Endothelial cell of umbilical vein (primary cell): ENCODE data around the gene ABCD1.

ENCODE experiments used
- CTCF ChIP-seq, 2 donors: IDR thresholded peaks; 1 replicate in 1 of 2; 2 replicates in 1 of 2; pipeline ENCODE4 v1.5.1; 2011; ENCODE audit warnings: low read length in 2 of 2, mild to moderate bottlenecking in 2 of 2, moderate library complexity in 2 of 2, control low read depth in 1 of 2, inconsistent platforms in 1 of 2, low read depth in 1 of 2; ENCODE audit not compliant: insufficient read depth in 1 of 2; ENCODE audit errors: extremely low read depth in 1 of 2
- EZH2 ChIP-seq: IDR thresholded peaks from 2 replicates; pipeline ENCODE4 v1.6.1; 2012; ENCODE audit warnings: borderline replicate concordance, low read depth, mild to moderate bottlenecking, moderate library complexity, low read length, inconsistent platforms; ENCODE audit not compliant: severe bottlenecking
- GATA2 ChIP-seq: IDR thresholded peaks from 2 replicates; pipeline ENCODE4 v1.7.0; 2011; ENCODE audit warnings: low read depth, mild to moderate bottlenecking, moderate library complexity, mixed read lengths, low read length; ENCODE audit not compliant: insufficient read length, insufficient read depth
- JUN ChIP-seq: IDR thresholded peaks from 2 replicates; pipeline ENCODE4 v1.6.1; 2011; ENCODE audit warnings: borderline replicate concordance, low read depth; ENCODE audit not compliant: insufficient read length, insufficient read depth
- MAX ChIP-seq: IDR thresholded peaks from 2 replicates; pipeline ENCODE4 v1.6.1; 2011; ENCODE audit not compliant: insufficient read depth, insufficient read length
- MYC ChIP-seq: IDR thresholded peaks from one replicate; pipeline ENCODE4 v1.6.1; 2011; ENCODE audit warnings: mild to moderate bottlenecking, low read depth, low read length
- POLR2A ChIP-seq: IDR thresholded peaks from 2 replicates; pipeline ENCODE4 v1.6.1; 2012; ENCODE audit warnings: low read depth, mild to moderate bottlenecking, control low read depth, low read length
- POLR2AphosphoS5 ChIP-seq: IDR thresholded peaks from 2 replicates; pipeline ENCODE4 v1.6.1; 2012; ENCODE audit warnings: low read depth, mild to moderate bottlenecking, control low read depth, low read length, moderate library complexity; ENCODE audit not compliant: insufficient read depth

GRCh38 chrX:153765138-153766079 lies 40.8 kb downstream of the ABCD1 start:
- TF ChIP-seq POLR2AphosphoS5: peak; percentile 52
- no peak for TF ChIP-seq POLR2A
- TF ChIP-seq CTCF (IDR thresholded peaks at IDR 0.05; ENCODE audit: extremely low read depth in 1 of 2, insufficient read depth in 1 of 2, low read depth in 1 of 2, low read length in 2 of 2): no peak
- no peak for TF ChIP-seq GATA2
- TF ChIP-seq EZH2: no peak
- TF ChIP-seq MAX: no peak
- TF ChIP-seq MYC: no peak
- no peak for TF ChIP-seq JUN
